K562 (cell line): ENCODE results near the gene NKIRAS2. TPM values are rescaled to one million over a fixed set of nuclear protein-coding genes. Genes with fewer than 3 reads are reported as not detected.

ENCODE experiments used
- CREB1 ChIP-seq, 2 experiments: sonication (generic) in 1 of 2; formaldehyde crosslinking in 1 of 2; IDR thresholded peaks; 2 replicates each; pipeline versions ENCODE4 v1.6.1 to v1.8.0; 2012 to 2022; ENCODE audit warnings: inconsistent platforms in 1 of 2, mild to moderate bottlenecking in 1 of 2, missing genetic modification reagents in 1 of 2, moderate library complexity in 1 of 2
- CTBP1 ChIP-seq: fragments of 450-650 bp; IDR thresholded peaks from 2 replicates; pipeline ENCODE4 v1.6.1; 2016; ENCODE audit warnings: borderline replicate concordance
- DDX20 ChIP-seq: fragments of 450-650 bp; IDR thresholded peaks from 2 replicates; pipeline ENCODE4 v1.6.1; 2016; ENCODE audit warnings: missing genetic modification characterization, low read depth, mild to moderate bottlenecking, missing compliant biosample characterization, moderate library complexity
- DPF2 ChIP-seq: fragments of 450-650 bp; IDR thresholded peaks from 2 replicates; pipeline ENCODE4 v1.6.1; 2016
- ESRRA ChIP-seq: fragments of 450-650 bp; IDR thresholded peaks from 2 replicates; pipeline ENCODE4 v1.6.1; 2014; ENCODE audit warnings: low read depth, mild to moderate bottlenecking, moderate library complexity, borderline replicate concordance
- ETS2 ChIP-seq: IDR thresholded peaks from 2 replicates; pipeline ENCODE4 v1.6.1; 2016; ENCODE audit warnings: borderline replicate concordance, missing genetic modification characterization, mild to moderate bottlenecking, moderate library complexity, missing compliant biosample characterization; ENCODE audit not compliant: poor library complexity, severe bottlenecking
- GATAD2A ChIP-seq: fragments of 450-650 bp; IDR thresholded peaks from 2 replicates; pipeline ENCODE4 v1.6.1; 2017
- HDAC1 ChIP-seq, 2 experiments: fragments of 450-650 bp; IDR thresholded peaks; 2 replicates each; pipeline ENCODE4 v1.6.1; 2016 to 2017; ENCODE audit warnings: inconsistent platforms in 1 of 2, mild to moderate bottlenecking in 1 of 2, moderate library complexity in 1 of 2
- MEIS2 ChIP-seq: fragments of 450-650 bp; IDR thresholded peaks from 2 replicates; pipeline ENCODE4 v1.6.1; 2014; ENCODE audit warnings: mild to moderate bottlenecking; ENCODE audit not compliant: partially characterized antibody
- MLLT1 ChIP-seq, 2 experiments: fragments of 450-650 bp; IDR thresholded peaks; 2 replicates each; pipeline ENCODE4 v1.6.1; 2016
- NKRF ChIP-seq: fragments of 450-650 bp; IDR thresholded peaks from 2 replicates; pipeline ENCODE4 v1.6.1; 2016; ENCODE audit warnings: borderline replicate concordance
- TAF7 ChIP-seq: fragments of 450-650 bp; IDR thresholded peaks from 2 replicates; pipeline ENCODE4 v1.6.1; 2016; ENCODE audit warnings: missing genetic modification characterization, missing compliant biosample characterization
- TFAM ChIP-seq: fragments of 250-450 bp; sonication (Bioruptor Pico); conservative IDR thresholded peaks from 2 replicates; pipeline ENCODE4 v1.5.0; 2021; ENCODE audit warnings: mild to moderate bottlenecking, moderate library complexity
- YY1 ChIP-seq, 3 experiments: IDR thresholded peaks; 2 replicates each; pipeline ENCODE4 v1.6.1; 2011; ENCODE audit warnings: low read length in 2 of 3, mild to moderate bottlenecking in 2 of 3, moderate library complexity in 2 of 3, borderline replicate concordance in 1 of 3, control low read depth in 1 of 3, low read depth in 1 of 3; ENCODE audit not compliant: insufficient read depth in 3 of 3, insufficient replicate concordance in 2 of 3, control insufficient read depth in 1 of 3, insufficient read length in 1 of 3; ENCODE audit errors: extremely low read depth in 1 of 3
- ZNF217 ChIP-seq: sonication (generic); formaldehyde crosslinking; IDR thresholded peaks from 2 replicates; pipeline ENCODE4 v1.8.0; 2022; ENCODE audit warnings: mild to moderate bottlenecking, missing genetic modification reagents
- ZNF316 ChIP-seq: fragments of 450-650 bp; IDR thresholded peaks from 2 replicates; pipeline ENCODE4 v1.6.1; 2016
- ZNF445 ChIP-seq: fragments of 250-450 bp; sonication (Bioruptor Pico); IDR thresholded peaks from 2 replicates; pipeline ENCODE4 v1.4.0; 2020; ENCODE audit warnings: low read depth, mild to moderate bottlenecking, moderate library complexity
- ZNF561 ChIP-seq: fragments of 450-650 bp; formaldehyde crosslinking; conservative IDR thresholded peaks from 2 replicates; pipeline ENCODE4 v1.4.0; 2020; ENCODE audit warnings: mild to moderate bottlenecking, moderate library complexity
- ZNF592 ChIP-seq: fragments of 450-650 bp; IDR thresholded peaks from 2 replicates; pipeline ENCODE4 v1.6.1; 2017; ENCODE audit warnings: antibody characterized with exemption, mild to moderate bottlenecking
- polyA plus RNA-seq, 8 experiments: library from polyadenylated mRNA; depleted of rRNA in 4 of 8; stranded (reverse) in 5 of 8; unstranded in 3 of 8; fragments of >200 nt; fragmentation: Nextera tagmentation in 2 of 8; fragmentation: Illumina TruSeq in 1 of 8; extraction: Ambion mirVana in 2 of 8; extraction: Trizol in 1 of 8; gene quantifications; 2 replicates each; pipeline versions ENCODE4 v1.2.1 to v1.2.3, GENCODE V29; 2011 to 2014; ENCODE audit warnings: inconsistent platforms in 1 of 8, missing spikeins in 1 of 8
- total RNA-seq, 7 experiments: library from RNA; depleted of rRNA in 6 of 7; stranded (reverse); fragments of >200 nt in 6 of 7; fragmentation: Illumina TruSeq in 2 of 7; extraction: Trizol in 2 of 7; gene quantifications; 2 replicates each; pipeline versions ENCODE4 v1.2.1 to v1.2.3, GENCODE V29; 2011 to 2021; ENCODE audit warnings: low replicate concordance in 1 of 7
- TF ChIP-seq, protein P1 (sequence below), 2 experiments: IDR thresholded peaks; 2 replicates each; pipeline ENCODE4 v1.6.1; 2011; ENCODE audit warnings: borderline replicate concordance in 1 of 2, control low read depth in 1 of 2, low read depth in 1 of 2, low read length in 1 of 2, mild to moderate bottlenecking in 1 of 2, mixed read lengths in 1 of 2, moderate library complexity in 1 of 2; ENCODE audit not compliant: insufficient read depth in 1 of 2, insufficient read length in 1 of 2, poor library complexity in 1 of 2, severe bottlenecking in 1 of 2; ENCODE audit errors: extremely low read depth in 1 of 2

Gene NKIRAS2
- total and polyA plus RNA-seq, 9 of the 15 experiments (the other 6 are each of a cell fraction or from before 2014, with no cell fraction given), result 10.1 to 65.5 (median 29.8) TPM

DNA sequence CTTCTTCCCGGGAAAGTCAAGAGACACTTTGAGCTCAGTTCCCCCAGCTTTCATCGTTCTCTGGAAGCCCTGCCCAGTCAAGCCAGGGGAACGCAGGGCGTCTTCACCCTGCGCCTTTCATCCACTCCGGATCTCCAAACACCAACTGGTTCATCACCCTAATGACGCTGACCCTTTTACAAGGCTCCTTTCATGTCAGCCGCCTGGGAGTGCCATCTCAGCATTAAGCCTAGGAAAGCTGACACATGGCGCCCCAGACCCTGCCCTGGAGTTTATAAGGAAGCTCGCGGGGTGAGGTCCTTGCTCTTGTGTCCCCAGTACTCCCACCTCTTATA is 2.1 kb upstream of the NKIRAS2 start (continued):
- TF ChIP-seq ZNF592 (no peak), ZNF316 (peak; percentile 77; the same call in 1 of the 2 replicates), CREB1 (IDR thresholded peaks at IDR 0.05) (peak; percentile 8; the same call in 1 of the 2 replicates), CREB1 (CRISPR knock-in tag; IDR thresholded peaks at IDR 0.05) (no peak), CTBP1 (no peak), ETS2 (tag) (no peak), YY1 (IDR thresholded peaks at IDR 0.05; ENCODE audit: borderline replicate concordance in 1 of 3, control insufficient read depth in 1 of 3, extremely low read depth in 1 of 3, insufficient read depth in 3 of 3, insufficient read length in 1 of 3, insufficient replicate concordance in 2 of 3, low read depth in 1 of 3, low read length in 2 of 3) (peak in 1 of 3 experiments; percentile 29), DDX20 (tag) (no peak), ZNF217 (CRISPR knock-in tag) (no peak), ZNF561 (CRISPR knock-in tag) (no peak), NKRF (0 out of 2 replicates have a peak, but pooled peaks have one; percentile 55), MLLT1 (IDR thresholded peaks at IDR 0.05) (no peak), DPF2 (no peak), ZNF445 (CRISPR knock-in tag) (no peak), GATAD2A (no peak), MEIS2 (no peak), TFAM (CRISPR knock-in tag) (no peak), ESRRA (no peak), TAF7 (tag) (no peak), HDAC1 (IDR thresholded peaks at IDR 0.05) (no peak)
- TF ChIP-seq, protein P1, sequence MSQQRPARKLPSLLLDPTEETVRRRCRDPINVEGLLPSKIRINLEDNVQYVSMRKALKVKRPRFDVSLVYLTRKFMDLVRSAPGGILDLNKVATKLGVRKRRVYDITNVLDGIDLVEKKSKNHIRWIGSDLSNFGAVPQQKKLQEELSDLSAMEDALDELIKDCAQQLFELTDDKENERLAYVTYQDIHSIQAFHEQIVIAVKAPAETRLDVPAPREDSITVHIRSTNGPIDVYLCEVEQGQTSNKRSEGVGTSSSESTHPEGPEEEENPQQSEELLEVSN (IDR thresholded peaks at IDR 0.05; ENCODE audit: borderline replicate concordance in 1 of 2, extremely low read depth in 1 of 2, insufficient read depth in 1 of 2, insufficient read length in 1 of 2, low read depth in 1 of 2, low read length in 1 of 2, poor library complexity in 1 of 2, severe bottlenecking in 1 of 2), result no peak
